PFSK-1 (cell line): Measurements from ENCODE around the gene IL1R2.

Experiments
- FOXP2 ChIP-seq: optimal IDR thresholded peaks from 2 replicates; pipeline ENCODE3; 2011; ENCODE audit warnings: borderline replicate concordance, control low read depth, inconsistent platforms; ENCODE audit not compliant: insufficient read depth; ENCODE audit errors: extremely low read length, extremely low read depth
- POLR2AphosphoS5 ChIP-seq: IDR thresholded peaks from 2 replicates; pipeline ENCODE4 v1.6.1; 2012; ENCODE audit warnings: low read depth, mild to moderate bottlenecking, control low read depth, low read length, moderate library complexity
- REST ChIP-seq, 2 experiments: IDR thresholded peaks; 2 replicates each; pipeline versions ENCODE4 v1.6.1 to v1.8.0; 2011 to 2012; ENCODE audit warnings: low read depth in 2 of 2, low read length in 2 of 2, control low read depth in 1 of 2, inconsistent platforms in 1 of 2, mild to moderate bottlenecking in 1 of 2, moderate library complexity in 1 of 2; ENCODE audit not compliant: insufficient read depth in 1 of 2
- SIN3A ChIP-seq: IDR thresholded peaks from 2 replicates; pipeline ENCODE4 v1.6.1; 2012; ENCODE audit warnings: mild to moderate bottlenecking, low read length, moderate library complexity, borderline replicate concordance; ENCODE audit not compliant: insufficient read depth
- TAF1 ChIP-seq: IDR thresholded peaks from 2 replicates; pipeline ENCODE4 v1.6.1; 2012; ENCODE audit warnings: low read length, control low read depth, borderline replicate concordance; ENCODE audit not compliant: insufficient read depth

Gene IL1R2

GRCh38 chr2:101974663-101975062, 17.1 kb upstream of the IL1R2 start:
- TF ChIP-seq REST (IDR thresholded peaks at IDR 0.05; ENCODE audit: insufficient read depth in 1 of 2, low read depth in 2 of 2, low read length in 2 of 2) (no peak), FOXP2 (no peak)

- no peak for TF ChIP-seq REST (IDR thresholded peaks at IDR 0.05; ENCODE audit: insufficient read depth in 1 of 2, low read depth in 2 of 2, low read length in 2 of 2)
- TF ChIP-seq FOXP2 = no peak
- no peak for TF ChIP-seq POLR2AphosphoS5
- TF ChIP-seq SIN3A = no peak
- TF ChIP-seq TAF1 = no peak
These were observed 16.4 kb upstream of the IL1R2 start for GRCh38 chr2:101975171-101975870.

- TF ChIP-seq TAF1 = no peak
- TF ChIP-seq SIN3A = no peak
- no peak for TF ChIP-seq REST (IDR thresholded peaks at IDR 0.05; ENCODE audit: insufficient read depth in 1 of 2, low read depth in 2 of 2, low read length in 2 of 2)
These were observed 14.9 kb upstream of the IL1R2 start for GRCh38 chr2:101976891-101977290.

GRCh38 chr2:101980368-101980767, 11.4 kb upstream of the IL1R2 start:
- no peak for TF ChIP-seq POLR2AphosphoS5
- TF ChIP-seq FOXP2 = no peak
- no peak for TF ChIP-seq TAF1
- no peak for TF ChIP-seq REST (IDR thresholded peaks at IDR 0.05; ENCODE audit: insufficient read depth in 1 of 2, low read depth in 2 of 2, low read length in 2 of 2)
- no peak for TF ChIP-seq SIN3A

- TF ChIP-seq TAF1 (no peak), POLR2AphosphoS5 (no peak), FOXP2 (no peak), REST (IDR thresholded peaks at IDR 0.05; ENCODE audit: insufficient read depth in 1 of 2, low read depth in 2 of 2, low read length in 2 of 2) (no peak), SIN3A (no peak)
These were observed 10.7 kb upstream of the IL1R2 start for GRCh38 chr2:101981066-101981465.
